ENCODE data around the gene CREG1. TPM values are rescaled to one million over a fixed set of nuclear protein-coding genes. Genes with fewer than 3 reads are reported as not detected.

Gene CREG1
- total and polyA plus RNA-seq, 2 experiments from 2014 or later = 21.2 to 42.7 TPM

- TF ChIP-seq ZNF462 (CRISPR knock-in tag; IDR thresholded peaks at IDR 0.05) (no peak), EZH2phosphoT487 (IDR thresholded peaks at IDR 0.05; ENCODE audit: unreplicated experiment) (no peak), REST (IDR thresholded peaks at IDR 0.05; ENCODE audit: unreplicated experiment) (no peak), STAT1 (IDR thresholded peaks at IDR 0.05; ENCODE audit: unreplicated experiment) (no peak), ZNF331 (CRISPR knock-in tag; IDR thresholded peaks at IDR 0.05; ENCODE audit: low read depth) (no peak), POLR2AphosphoS5 (IDR thresholded peaks at IDR 0.05; ENCODE audit: low read depth) (no peak), NANOG (IDR thresholded peaks at IDR 0.05; ENCODE audit: borderline replicate concordance) (no peak), ZNF114 (CRISPR knock-in tag; IDR thresholded peaks at IDR 0.05) (no peak), ETS1 (IDR thresholded peaks at IDR 0.05) (no peak), JUNB (IDR thresholded peaks at IDR 0.05; ENCODE audit: unreplicated experiment) (no peak), CREB1 (CRISPR knock-in tag; IDR thresholded peaks at IDR 0.05; ENCODE audit: low read depth) (no peak), EZH2 (IDR thresholded peaks at IDR 0.05; ENCODE audit: low read depth, unreplicated experiment) (no peak)
Observed at GRCh38 chr1:167502192-167502551, 51.4 kb downstream of the CREG1 start (continued).

Data from GM23338 (cell line).